KMS-11 (cell line): ENCODE data around the gene TET2.

Experiments
- H2AFZ ChIP-seq: fragments of 200-600 bp; sonication (generic); 2 replicates; pipeline ENCODE4 v1.6.1; 2016; ENCODE audit warnings: antibody characterized with exemption, mixed run types, low read depth
- H3K27ac ChIP-seq: fragments of 200-600 bp; sonication (generic); 2 replicates; pipeline ENCODE4 v1.6.1; 2016; ENCODE audit warnings: mild to moderate bottlenecking, mixed run types
- H3K27me3 ChIP-seq: fragments of 200-600 bp; sonication (generic); 2 replicates; pipeline ENCODE4 v1.6.1; 2017; ENCODE audit warnings: mild to moderate bottlenecking, low read depth, mixed run types, moderate library complexity; ENCODE audit not compliant: insufficient read depth
- H3K36me3 ChIP-seq: fragments of 200-600 bp; sonication (generic); 2 replicates; pipeline ENCODE4 v1.6.1; 2017; ENCODE audit warnings: mild to moderate bottlenecking, mixed run types; ENCODE audit not compliant: insufficient read depth
- H3K4me1 ChIP-seq: fragments of 200-600 bp; sonication (generic); 2 replicates; pipeline ENCODE4 v1.6.1; 2016; ENCODE audit warnings: mild to moderate bottlenecking, low read depth, mixed run types; ENCODE audit not compliant: poor library complexity, severe bottlenecking
- H3K4me2 ChIP-seq: fragments of 200-600 bp; sonication (generic); 2 replicates; pipeline ENCODE4 v1.7.0; 2016; ENCODE audit warnings: mild to moderate bottlenecking, mixed run types
- H3K4me3 ChIP-seq: fragments of 200-600 bp; sonication (generic); IDR thresholded peaks from 2 replicates; pipeline ENCODE4 v1.6.1; 2017; ENCODE audit warnings: low read depth, low read length, mixed read lengths; ENCODE audit not compliant: insufficient read depth
- H3K79me2 ChIP-seq: fragments of 200-600 bp; sonication (generic); 2 replicates; pipeline ENCODE4 v1.6.1; 2016; ENCODE audit warnings: low read depth, mixed run types; ENCODE audit not compliant: insufficient read depth
- H3K9ac ChIP-seq: fragments of 200-600 bp; sonication (generic); 2 replicates; pipeline ENCODE4 v1.6.1; 2016; ENCODE audit warnings: mild to moderate bottlenecking, mixed run types
- H4K20me1 ChIP-seq: fragments of 200-600 bp; sonication (generic); 2 replicates; pipeline ENCODE4 v1.6.1; 2016; ENCODE audit warnings: mild to moderate bottlenecking, mixed run types; ENCODE audit not compliant: insufficient read depth
- CTCF ChIP-seq: fragments of 200-600 bp; sonication (generic); conservative IDR thresholded peaks from 2 replicates; pipeline ENCODE4 v1.6.1; 2017; ENCODE audit warnings: low read depth, mild to moderate bottlenecking, antibody characterized with exemption, low read length, moderate library complexity, mixed read lengths

The TET2 gene

GRCh38 chr4:105191621-105192210, 45.0 kb downstream of the TET2 start:
- no peak overlapping the region for H3K4me2 ChIP-seq
- no peak overlapping the region for H2AFZ ChIP-seq
- H3K27me3 ChIP-seq: no peaks in the 10 kb centered on the region
- H3K36me3 ChIP-seq: no peaks in the 10 kb centered on the region
- no peak overlapping the region for H3K4me3 ChIP-seq
- H3K4me1 ChIP-seq: peaks cover 27% of the 10 kb centered on the region
- no peak overlapping the region for H3K27ac ChIP-seq
- no peaks in the 10 kb centered on the region for H3K79me2 ChIP-seq
- H4K20me1 ChIP-seq: no peaks in the 10 kb centered on the region
- H3K9ac ChIP-seq: no peak overlapping the region
- TF ChIP-seq CTCF: no peak

DNA sequence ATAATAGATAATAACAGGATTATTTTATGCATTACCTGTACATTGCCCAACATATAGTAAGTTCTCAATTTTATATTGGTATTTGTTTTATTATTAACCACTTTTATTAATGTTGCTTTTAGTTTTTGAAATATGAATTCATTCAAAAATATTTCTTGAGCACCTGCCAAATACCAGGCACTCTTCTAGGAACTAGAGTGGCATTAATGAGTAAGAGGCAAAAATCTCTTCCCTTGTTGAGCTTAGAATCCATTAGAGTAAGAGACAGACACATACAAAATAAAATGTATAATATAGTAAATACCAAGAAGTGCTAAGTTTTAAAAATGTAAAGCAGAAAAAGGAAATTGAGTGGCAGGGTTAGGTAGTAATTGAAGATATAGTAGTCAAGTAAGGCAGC, 45.8 kb downstream of the TET2 start:
- no peak overlapping the region for H3K9ac ChIP-seq
- no peak overlapping the region for H3K27ac ChIP-seq
- no peak overlapping the region for H3K4me3 ChIP-seq
- H3K36me3 ChIP-seq: no peaks in the 10 kb centered on the region
- TF ChIP-seq CTCF: no peak
- no peaks in the 10 kb centered on the region for H3K27me3 ChIP-seq
- peaks cover 27% of the 10 kb centered on the region for H3K4me1 ChIP-seq
- H4K20me1 ChIP-seq: no peaks in the 10 kb centered on the region
- no peak overlapping the region for H3K4me2 ChIP-seq
- H3K79me2 ChIP-seq: no peaks in the 10 kb centered on the region
- H2AFZ ChIP-seq: no peak overlapping the region

DNA sequence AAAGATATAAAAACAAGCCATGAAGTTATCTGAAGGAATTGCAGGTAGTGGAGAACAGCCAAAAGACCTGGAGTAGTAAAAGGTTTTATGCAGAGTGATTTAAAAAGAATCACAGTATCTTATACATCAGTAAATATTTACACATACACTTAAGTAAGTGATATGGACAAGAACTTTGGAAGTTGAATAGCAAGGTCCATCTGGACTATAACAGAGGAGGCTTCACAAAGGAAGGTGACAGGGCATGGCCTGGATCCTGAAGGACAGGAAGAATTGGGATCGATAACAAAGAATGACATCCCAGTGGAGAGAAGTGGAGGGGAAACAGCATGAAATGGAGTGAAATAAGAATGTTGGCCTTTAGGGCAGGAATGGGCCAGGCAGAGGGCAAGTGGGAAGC, 46.2 kb downstream of the TET2 start:
- Histone ChIP-seq H3K4me1 (peaks cover 27% of the 10 kb centered on the region), H3K27ac (no peak overlapping the region), H3K36me3 (no peaks in the 10 kb centered on the region), H3K9ac (no peak overlapping the region), H3K4me2 (no peak overlapping the region), H4K20me1 (no peaks in the 10 kb centered on the region), H3K79me2 (no peaks in the 10 kb centered on the region), H3K27me3 (no peaks in the 10 kb centered on the region), H2AFZ (no peak overlapping the region), H3K4me3 (no peak overlapping the region)
- TF ChIP-seq CTCF: no peak

- Histone ChIP-seq H2AFZ (no peak overlapping the region), H3K27ac (no peak overlapping the region), H3K36me3 (no peaks in the 10 kb centered on the region), H3K27me3 (no peaks in the 10 kb centered on the region), H3K4me2 (no peak overlapping the region), H3K9ac (no peak overlapping the region), H3K4me1 (peaks cover 27% of the 10 kb centered on the region), H3K4me3 (no peak overlapping the region), H3K79me2 (no peaks in the 10 kb centered on the region), H4K20me1 (no peaks in the 10 kb centered on the region)
- TF ChIP-seq CTCF: no peak
Observed at GRCh38 chr4:105193536-105193935, 46.9 kb downstream of the TET2 start.
